Measurements from ENCODE around the gene SPTBN4.

DNA sequence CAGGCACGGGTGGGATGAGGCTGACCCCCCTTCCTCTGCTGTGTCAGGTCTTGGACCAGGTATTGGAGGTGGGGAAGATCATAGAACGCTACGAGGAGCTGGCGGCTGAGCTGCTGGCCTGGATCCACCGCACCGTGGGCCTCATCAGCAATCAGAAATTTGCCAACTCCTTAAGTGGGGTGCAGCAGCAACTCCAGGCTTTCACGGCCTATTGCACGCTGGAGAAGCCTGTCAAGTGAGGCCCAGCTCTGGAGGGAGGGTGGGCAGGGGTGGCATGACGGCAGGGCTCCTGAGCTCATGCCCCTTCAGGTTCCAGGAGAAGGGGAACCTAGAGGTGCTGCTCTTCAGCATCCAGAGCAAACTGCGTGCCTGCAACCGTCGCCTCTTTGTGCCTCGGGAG is 35.3 kb downstream of the SPTBN4 start:
- TF ChIP-seq, protein P1, sequence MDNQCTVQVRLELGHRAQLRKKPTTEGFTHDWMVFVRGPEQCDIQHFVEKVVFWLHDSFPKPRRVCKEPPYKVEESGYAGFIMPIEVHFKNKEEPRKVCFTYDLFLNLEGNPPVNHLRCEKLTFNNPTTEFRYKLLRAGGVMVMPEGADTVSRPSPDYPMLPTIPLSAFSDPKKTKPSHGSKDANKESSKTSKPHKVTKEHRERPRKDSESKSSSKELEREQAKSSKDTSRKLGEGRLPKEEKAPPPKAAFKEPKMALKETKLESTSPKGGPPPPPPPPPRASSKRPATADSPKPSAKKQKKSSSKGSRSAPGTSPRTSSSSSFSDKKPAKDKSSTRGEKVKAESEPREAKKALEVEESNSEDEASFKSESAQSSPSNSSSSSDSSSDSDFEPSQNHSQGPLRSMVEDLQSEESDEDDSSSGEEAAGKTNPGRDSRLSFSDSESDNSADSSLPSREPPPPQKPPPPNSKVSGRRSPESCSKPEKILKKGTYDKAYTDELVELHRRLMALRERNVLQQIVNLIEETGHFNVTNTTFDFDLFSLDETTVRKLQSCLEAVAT (IDR thresholded peaks at IDR 0.05), result no peak
- TF ChIP-seq MTA3 (IDR thresholded peaks at IDR 0.05; ENCODE audit: borderline replicate concordance, low read length) (no peak), POLR2AphosphoS5 (IDR thresholded peaks at IDR 0.05; ENCODE audit: low read length) (no peak), SMAD1 (IDR thresholded peaks at IDR 0.05; ENCODE audit: low read depth, partially characterized antibody) (no peak), DPF2 (IDR thresholded peaks at IDR 0.05) (no peak)
- TF ChIP-seq, protein P2, sequence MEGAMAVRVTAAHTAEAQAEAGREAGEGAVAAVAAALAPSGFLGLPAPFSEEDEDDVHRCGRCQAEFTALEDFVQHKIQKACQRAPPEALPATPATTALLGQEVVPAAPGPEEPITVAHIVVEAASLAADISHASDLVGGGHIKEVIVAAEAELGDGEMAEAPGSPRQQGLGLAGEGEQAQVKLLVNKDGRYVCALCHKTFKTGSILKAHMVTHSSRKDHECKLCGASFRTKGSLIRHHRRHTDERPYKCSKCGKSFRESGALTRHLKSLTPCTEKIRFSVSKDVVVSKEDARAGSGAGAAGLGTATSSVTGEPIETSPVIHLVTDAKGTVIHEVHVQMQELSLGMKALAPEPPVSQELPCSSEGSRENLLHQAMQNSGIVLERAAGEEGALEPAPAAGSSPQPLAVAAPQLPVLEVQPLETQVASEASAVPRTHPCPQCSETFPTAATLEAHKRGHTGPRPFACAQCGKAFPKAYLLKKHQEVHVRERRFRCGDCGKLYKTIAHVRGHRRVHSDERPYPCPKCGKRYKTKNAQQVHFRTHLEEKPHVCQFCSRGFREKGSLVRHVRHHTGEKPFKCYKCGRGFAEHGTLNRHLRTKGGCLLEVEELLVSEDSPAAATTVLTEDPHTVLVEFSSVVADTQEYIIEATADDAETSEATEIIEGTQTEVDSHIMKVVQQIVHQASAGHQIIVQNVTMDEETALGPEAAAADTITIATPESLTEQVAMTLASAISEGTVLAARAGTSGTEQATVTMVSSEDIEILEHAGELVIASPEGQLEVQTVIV (IDR thresholded peaks at IDR 0.05; ENCODE audit: borderline replicate concordance, partially characterized antibody), result no peak
- TF ChIP-seq, protein P3, sequence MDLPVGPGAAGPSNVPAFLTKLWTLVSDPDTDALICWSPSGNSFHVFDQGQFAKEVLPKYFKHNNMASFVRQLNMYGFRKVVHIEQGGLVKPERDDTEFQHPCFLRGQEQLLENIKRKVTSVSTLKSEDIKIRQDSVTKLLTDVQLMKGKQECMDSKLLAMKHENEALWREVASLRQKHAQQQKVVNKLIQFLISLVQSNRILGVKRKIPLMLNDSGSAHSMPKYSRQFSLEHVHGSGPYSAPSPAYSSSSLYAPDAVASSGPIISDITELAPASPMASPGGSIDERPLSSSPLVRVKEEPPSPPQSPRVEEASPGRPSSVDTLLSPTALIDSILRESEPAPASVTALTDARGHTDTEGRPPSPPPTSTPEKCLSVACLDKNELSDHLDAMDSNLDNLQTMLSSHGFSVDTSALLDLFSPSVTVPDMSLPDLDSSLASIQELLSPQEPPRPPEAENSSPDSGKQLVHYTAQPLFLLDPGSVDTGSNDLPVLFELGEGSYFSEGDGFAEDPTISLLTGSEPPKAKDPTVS (IDR thresholded peaks at IDR 0.05; ENCODE audit: low read depth, low read length), result no peak
